H1 (cell line): ENCODE results near the gene TENT4B. TPM values are rescaled to one million over a fixed set of nuclear protein-coding genes. Genes with fewer than 3 reads are reported as not detected.

ENCODE experiments used
- KDM5A ChIP-seq: fragments of 200-600 bp; IDR thresholded peaks from 2 replicates; pipeline ENCODE4 v1.7.1; 2012; ENCODE audit warnings: mild to moderate bottlenecking, low read length, inconsistent platforms, mixed read lengths
- polyA plus RNA-seq, 7 experiments: library from polyadenylated mRNA; depleted of rRNA in 3 of 7; stranded (reverse) in 5 of 7; unstranded in 2 of 7; fragments of >200 nt in 5 of 7; fragments of 200-250 nt in 2 of 7; gene quantifications; 1 replicate in 5 of 7; 2 replicates in 1 of 7; 4 replicates in 1 of 7; pipeline versions ENCODE4 v1.2.1 to v1.2.3, GENCODE V29; 2011 to 2013; ENCODE audit warnings: missing spikeins in 2 of 7, mixed read lengths in 2 of 7
- total RNA-seq: library from RNA; stranded (reverse); fragmentation: NEBNext Ultra II Directional; extraction: Animal tissue kit (Norgen Biotek cat#: 25700); gene quantifications from 2 replicates; pipeline ENCODE4 v1.2.1, GENCODE V29; 2021

Gene TENT4B
- total and polyA plus RNA-seq, 2 of the 8 experiments (the other 6 are each of a cell fraction or from before 2014, with no cell fraction given): 4.2 to 15.7 TPM

DNA sequence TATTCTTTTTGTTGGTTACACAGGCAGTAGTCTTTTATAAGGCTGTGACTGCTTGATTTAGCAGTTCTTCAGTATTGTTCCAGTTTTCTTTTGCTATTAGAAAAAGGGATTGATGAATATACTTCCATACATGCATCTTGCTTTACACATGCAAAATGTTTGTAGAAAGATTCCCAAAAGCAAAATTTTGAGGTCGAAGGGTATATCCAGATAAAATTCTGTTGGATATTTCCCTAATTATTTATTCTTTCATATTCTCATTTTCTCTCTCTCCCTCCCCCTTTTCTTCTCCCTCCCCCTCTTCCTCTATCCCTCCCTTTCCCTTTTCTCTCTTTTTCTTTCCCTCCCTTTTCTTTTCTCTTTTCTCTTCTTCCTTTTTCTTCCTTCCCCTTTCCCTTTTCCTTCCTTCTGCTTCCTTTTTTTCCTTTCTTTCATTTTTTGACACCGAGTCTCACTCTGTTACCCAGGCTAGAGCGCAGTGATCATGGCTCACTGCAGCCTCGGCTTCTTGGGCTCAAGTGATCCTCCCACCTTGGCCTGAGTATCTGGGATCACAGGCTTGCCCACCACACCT lies 66.4 kb downstream of the TENT4B start (continued):
- no peak for TF ChIP-seq KDM5A
